Mammary epithelial cell (primary cell): Measurements from ENCODE around the gene OPHN1.

ENCODE experiments used
- CTCF ChIP-seq, 2 donors: IDR thresholded peaks in 1 of 2; conservative IDR thresholded peaks in 1 of 2; 2 replicates each; pipeline ENCODE4 v1.5.1; 2011 to 2012; ENCODE audit warnings: inconsistent platforms in 2 of 2, low read length in 2 of 2, mild to moderate bottlenecking in 2 of 2, control low read depth in 1 of 2, low read depth in 1 of 2; ENCODE audit not compliant: insufficient read depth in 1 of 2; ENCODE audit errors: extremely low read depth in 1 of 2
- EZH2 ChIP-seq: IDR thresholded peaks from 2 replicates; pipeline ENCODE4 v1.6.1; 2012; ENCODE audit warnings: low read length, inconsistent platforms, borderline replicate concordance

- TF ChIP-seq CTCF (conservative IDR thresholded peaks at IDR 0.05 in 1 of 2, IDR thresholded peaks at IDR 0.05 in 1 of 2; ENCODE audit: extremely low read depth in 1 of 2, insufficient read depth in 1 of 2, low read depth in 1 of 2, low read length in 2 of 2) (no peak), EZH2 (no peak)
These were observed 372.6 kb downstream of the OPHN1 start for GRCh38 chrX:68060506-68061205.
